Measurements from ENCODE around the gene METTL25B.

METTL25B gene

GRCh38 chr1:156768610-156769295, 40.5 kb downstream of the METTL25B start:
- no peak for DNase-seq (ENCODE audit: low spot score)

- DNase-seq (ENCODE audit: low spot score), result no peak
Observed at GRCh38 chr1:156772222-156772621, 44.0 kb downstream of the METTL25B start.

- DNase-seq (ENCODE audit: low spot score), result no peak
Observed at GRCh38 chr1:156772728-156773497, 44.6 kb downstream of the METTL25B start.

GRCh38 chr1:156773607-156774006, 45.3 kb downstream of the METTL25B start:
- no peak for DNase-seq (ENCODE audit: low spot score)

- DNase-seq (ENCODE audit: low spot score), result no peak
Observed at GRCh38 chr1:156775799-156776198, 47.5 kb downstream of the METTL25B start.

GRCh38 chr1:156776942-156777341, 48.7 kb downstream of the METTL25B start:
- no peak for DNase-seq (ENCODE audit: low spot score)

GRCh38 chr1:156777573-156777972, 49.3 kb downstream of the METTL25B start:
- DNase-seq (ENCODE audit: low spot score), result no peak

GRCh38 chr1:156781585-156782186, 53.4 kb downstream of the METTL25B start:
- peak; percentile 77 for DNase-seq (ENCODE audit: low spot score)

- DNase-seq (ENCODE audit: low spot score), result no peak
Observed at GRCh38 chr1:156785458-156785857, 57.2 kb downstream of the METTL25B start.
